Retinal pigment epithelial cell (primary cell): Measurements from ENCODE around the gene SARS1.
"Not testable (repeated sequence)": the region's sequence is repeated elsewhere in the genome, so short reads cannot be mapped to it uniquely, and the experiment has no call there.

Experiments used
- DNase-seq: peaks from one replicate; pipeline ENCODE4 v3.0.0-alpha.2; 2010; ENCODE audit warnings: low read depth
- H3K4me3 ChIP-seq: 2 replicates; pipeline ENCODE4 v1.5.1; 2011; ENCODE audit warnings: mild to moderate bottlenecking, low read length, control low read depth, moderate library complexity
- TF ChIP-seq, protein P1 (sequence below): conservative IDR thresholded peaks from 2 replicates; pipeline ENCODE4 v1.5.1; 2011; ENCODE audit warnings: low read depth, low read length, control low read depth, inconsistent platforms

SARS1 gene

DNA sequence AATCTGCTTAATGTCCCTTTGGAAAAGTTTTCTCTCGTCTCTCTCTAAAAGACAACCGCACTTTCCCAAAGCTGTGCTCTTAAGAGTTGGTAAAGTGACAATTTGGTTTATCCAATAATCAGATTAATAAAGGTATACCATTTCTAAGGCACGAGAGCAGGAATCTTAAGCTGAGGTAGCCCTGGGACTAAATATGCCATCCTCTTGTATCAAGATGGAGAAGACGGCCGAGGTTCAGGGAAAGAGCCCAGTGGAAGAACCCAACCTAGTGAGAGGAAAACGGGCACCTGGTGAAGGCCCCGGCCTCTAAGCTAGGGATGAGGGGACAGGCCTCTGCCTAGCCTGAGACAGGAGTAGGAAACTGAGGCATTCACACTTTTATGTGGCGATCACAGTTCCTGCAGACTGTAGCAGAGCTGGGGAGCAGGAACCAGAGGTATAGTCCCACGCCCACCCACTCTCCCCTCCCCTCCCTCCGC is 334 bp upstream of the SARS1 start:
- no peak for DNase-seq
- peak overlapping the region; percentile 95 for H3K4me3 ChIP-seq
- TF ChIP-seq, protein P1, sequence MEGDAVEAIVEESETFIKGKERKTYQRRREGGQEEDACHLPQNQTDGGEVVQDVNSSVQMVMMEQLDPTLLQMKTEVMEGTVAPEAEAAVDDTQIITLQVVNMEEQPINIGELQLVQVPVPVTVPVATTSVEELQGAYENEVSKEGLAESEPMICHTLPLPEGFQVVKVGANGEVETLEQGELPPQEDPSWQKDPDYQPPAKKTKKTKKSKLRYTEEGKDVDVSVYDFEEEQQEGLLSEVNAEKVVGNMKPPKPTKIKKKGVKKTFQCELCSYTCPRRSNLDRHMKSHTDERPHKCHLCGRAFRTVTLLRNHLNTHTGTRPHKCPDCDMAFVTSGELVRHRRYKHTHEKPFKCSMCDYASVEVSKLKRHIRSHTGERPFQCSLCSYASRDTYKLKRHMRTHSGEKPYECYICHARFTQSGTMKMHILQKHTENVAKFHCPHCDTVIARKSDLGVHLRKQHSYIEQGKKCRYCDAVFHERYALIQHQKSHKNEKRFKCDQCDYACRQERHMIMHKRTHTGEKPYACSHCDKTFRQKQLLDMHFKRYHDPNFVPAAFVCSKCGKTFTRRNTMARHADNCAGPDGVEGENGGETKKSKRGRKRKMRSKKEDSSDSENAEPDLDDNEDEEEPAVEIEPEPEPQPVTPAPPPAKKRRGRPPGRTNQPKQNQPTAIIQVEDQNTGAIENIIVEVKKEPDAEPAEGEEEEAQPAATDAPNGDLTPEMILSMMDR: no peak

DNA sequence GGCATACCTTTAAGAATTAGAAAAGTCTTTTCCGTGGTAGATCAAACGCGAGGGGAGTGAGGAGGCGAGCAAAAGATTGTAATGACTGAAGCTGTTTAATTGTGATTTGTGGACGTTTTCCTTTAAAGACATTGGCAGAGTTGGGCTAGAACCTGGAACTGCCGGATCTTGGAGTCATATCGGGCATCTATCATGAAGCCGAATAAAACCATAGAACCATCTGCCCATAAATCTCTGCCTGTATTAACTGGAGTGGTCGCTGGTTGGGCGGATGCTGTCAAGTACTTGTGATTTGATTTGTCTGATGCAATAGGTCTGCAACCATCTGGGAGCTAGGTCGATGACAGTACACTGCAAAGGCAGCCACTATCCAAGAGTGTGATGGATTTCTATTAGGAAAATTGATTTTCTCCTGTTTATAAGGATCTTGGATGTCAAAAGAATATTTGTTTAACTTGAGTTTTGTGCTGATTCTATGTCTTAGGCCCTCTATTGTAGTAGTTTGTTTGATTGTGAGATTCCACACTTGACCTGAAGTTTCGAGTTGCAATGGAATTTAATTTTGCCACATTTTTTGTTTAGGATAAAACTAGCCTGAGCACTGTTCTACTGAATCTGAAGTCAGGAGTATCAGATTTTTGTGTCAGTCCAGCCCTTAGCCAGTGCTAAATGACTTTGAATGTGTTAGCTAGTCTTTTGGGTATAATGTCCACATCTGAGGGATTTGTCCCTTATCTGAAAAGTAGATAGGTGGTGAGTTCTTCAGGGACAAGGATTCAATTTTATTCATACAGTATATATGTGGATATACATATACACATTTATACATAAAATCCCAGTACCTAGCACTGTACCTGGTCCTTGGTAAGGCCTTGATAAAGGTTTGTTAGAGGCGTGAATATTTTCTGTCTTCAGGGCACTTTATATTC is 1.2 kb downstream of the SARS1 start:
- H3K4me3 ChIP-seq: peak overlapping the region; percentile 95
- TF ChIP-seq, protein P1: no peak
- peak; percentile 52 for DNase-seq

DNA sequence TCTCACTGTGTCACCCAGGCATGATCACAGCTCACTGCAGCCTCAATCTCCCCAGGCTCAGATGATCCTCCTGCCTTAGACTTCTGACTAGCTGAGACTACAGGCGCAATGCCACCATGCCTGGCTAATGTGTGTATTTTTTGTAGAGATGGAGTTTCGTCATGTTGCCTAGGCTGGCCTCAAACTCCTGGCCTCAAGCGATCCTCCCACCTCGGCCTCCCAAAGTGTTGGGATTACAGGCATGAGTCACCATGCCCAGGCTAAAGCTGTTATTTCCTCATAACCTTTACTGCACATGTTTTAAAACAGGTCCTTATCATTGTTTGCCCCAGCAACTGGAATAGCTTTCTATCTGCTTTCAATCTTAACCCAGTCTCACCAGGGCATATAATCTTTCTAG is 2.9 kb downstream of the SARS1 start:
- H3K4me3 ChIP-seq: no peak overlapping the region
- TF ChIP-seq, protein P1: no peak
- no peak for DNase-seq

DNA sequence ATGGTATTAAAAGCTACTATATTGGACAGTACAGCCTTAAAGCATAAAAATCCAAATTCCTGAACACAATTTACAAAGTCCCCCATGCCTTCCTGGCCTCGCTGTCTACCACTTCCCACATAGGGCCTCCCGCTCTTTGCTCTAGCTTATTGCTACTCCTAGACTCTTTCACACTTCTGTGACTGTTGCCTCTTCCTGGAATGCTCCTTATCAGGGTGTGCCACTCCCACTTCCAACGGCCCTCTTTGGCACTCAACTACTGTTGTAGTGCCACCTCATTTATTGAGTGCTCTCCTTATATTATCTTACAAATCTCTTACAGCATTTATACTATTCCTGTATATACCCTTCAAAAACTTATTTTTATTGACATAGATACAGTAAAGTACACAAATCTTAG is 4.8 kb downstream of the SARS1 start:
- TF ChIP-seq, protein P1: no peak
- no peak for DNase-seq
- H3K4me3 ChIP-seq: no peak overlapping the region

DNA sequence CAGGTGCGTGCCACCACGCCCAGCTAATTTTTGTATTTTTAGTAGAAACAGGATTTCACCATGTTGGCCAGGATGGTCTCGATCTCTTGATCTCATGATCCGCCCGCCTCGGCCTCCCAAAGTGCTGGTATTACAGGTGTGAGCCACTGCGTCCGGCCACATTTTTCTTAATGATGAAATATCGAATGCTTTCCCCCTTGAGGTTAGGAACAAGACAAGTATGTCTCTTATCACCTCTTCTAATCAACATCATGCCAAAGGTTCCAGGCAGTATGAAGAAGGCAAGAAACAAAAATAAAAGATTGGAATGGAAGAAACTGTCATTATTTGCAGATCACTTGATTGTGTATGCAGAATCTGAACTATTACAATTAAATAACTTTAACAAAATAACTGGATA is 7.5 kb downstream of the SARS1 start:
- DNase-seq, H3K4me3 ChIP-seq: not testable (repeated sequence)

DNA sequence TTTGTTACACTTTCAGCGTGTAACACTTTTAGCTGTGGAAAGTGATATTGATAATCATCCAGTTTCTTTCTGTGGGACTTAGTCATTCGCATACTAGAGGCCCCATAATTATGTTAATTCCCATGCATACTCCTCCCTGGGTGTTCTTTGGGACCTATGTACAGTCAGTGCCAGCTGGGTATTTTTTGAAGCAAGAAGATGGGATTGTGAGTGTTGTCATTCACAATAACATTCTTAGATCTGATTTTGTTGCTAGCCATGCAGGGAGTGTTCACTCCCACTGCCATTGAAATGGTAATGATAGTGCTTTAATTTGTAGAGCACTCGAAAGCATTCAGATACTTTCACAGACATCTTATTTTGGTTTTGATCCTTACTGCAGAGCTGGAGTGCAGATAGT is 11.6 kb downstream of the SARS1 start:
- no peak overlapping the region for H3K4me3 ChIP-seq
- TF ChIP-seq, protein P1: no peak
- DNase-seq: no peak

DNA sequence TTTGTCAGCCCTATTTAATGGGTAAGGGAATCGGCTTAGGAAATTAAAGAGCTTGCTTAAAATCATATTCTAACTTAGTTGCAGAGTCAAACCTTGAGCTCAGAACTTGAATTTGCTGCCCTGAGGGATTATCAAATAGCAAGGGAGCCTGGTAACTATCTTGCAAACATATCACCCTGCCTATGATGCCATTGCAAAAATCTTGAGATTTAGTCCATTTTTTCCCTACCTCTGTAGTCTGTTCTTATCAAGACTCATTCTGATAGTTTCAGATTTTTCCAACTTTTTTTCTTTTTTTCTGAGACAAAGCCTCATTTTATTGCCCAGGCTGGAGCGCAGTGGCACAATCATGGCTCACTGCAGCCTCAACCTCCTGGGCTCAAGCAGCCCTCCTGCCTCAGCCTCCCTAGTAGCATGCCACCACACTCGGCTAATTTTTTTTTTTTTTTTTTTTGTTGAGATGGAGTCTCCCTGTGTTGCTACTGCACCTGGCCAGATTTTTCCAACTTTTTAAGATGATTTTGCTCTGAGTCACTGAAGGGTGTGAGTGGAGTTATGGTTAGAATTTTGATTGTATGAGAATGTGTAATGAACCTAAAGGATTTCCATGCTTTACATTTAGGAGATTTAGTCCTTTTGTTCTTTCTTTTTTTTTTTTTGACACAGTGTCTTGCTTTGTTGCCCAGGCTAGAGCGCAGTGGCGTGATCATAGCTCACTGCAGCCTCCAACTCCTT is 12.2 kb downstream of the SARS1 start:
- TF ChIP-seq, protein P1: no peak
- no peak for DNase-seq
- H3K4me3 ChIP-seq: no peak overlapping the region
